GM18498 (cell line): ENCODE results near the gene CCDC85C.

Source experiments
- ATAC-seq: cut with Tn5 transposase; IDR thresholded peaks from one replicate; pipeline ENCODE4 v1.9.1; 2021; ENCODE audit warnings: mild to moderate bottlenecking, moderate library complexity; ENCODE audit not compliant: unreplicated experiment

Gene CCDC85C

GRCh38 chr14:99542566-99542965 lies 61.4 kb downstream of the CCDC85C start:
- no peak for ATAC-seq

GRCh38 chr14:99541677-99542470 lies 62.1 kb downstream of the CCDC85C start:
- no peak for ATAC-seq

GRCh38 chr14:99541211-99541610 lies 62.8 kb downstream of the CCDC85C start:
- ATAC-seq: no peak

- ATAC-seq: no peak
These were observed 63.6 kb downstream of the CCDC85C start for GRCh38 chr14:99540196-99541032.

GRCh38 chr14:99539491-99539890 lies 64.5 kb downstream of the CCDC85C start:
- no peak for ATAC-seq

- ATAC-seq: no peak
These were observed 65.3 kb downstream of the CCDC85C start for GRCh38 chr14:99538733-99539132.

GRCh38 chr14:99538275-99538674 lies 65.7 kb downstream of the CCDC85C start:
- no peak for ATAC-seq

- no peak for ATAC-seq
These were observed 66.6 kb downstream of the CCDC85C start for GRCh38 chr14:99537399-99537798.

- ATAC-seq: no peak
These were observed 67.9 kb downstream of the CCDC85C start for GRCh38 chr14:99535908-99536778.

- ATAC-seq: no peak
These were observed 68.6 kb downstream of the CCDC85C start for GRCh38 chr14:99535448-99535847.

- no peak for ATAC-seq
These were observed 69.1 kb downstream of the CCDC85C start for GRCh38 chr14:99534863-99535262.

GRCh38 chr14:99534333-99534732 lies 69.7 kb downstream of the CCDC85C start:
- no peak for ATAC-seq

- ATAC-seq: no peak
These were observed 71.7 kb downstream of the CCDC85C start for GRCh38 chr14:99532310-99532709.

- no peak for ATAC-seq
These were observed 72.5 kb downstream of the CCDC85C start for GRCh38 chr14:99531251-99532096.

- ATAC-seq: no peak
These were observed 73.4 kb downstream of the CCDC85C start for GRCh38 chr14:99530407-99531155.

GRCh38 chr14:99529899-99530298 lies 74.1 kb downstream of the CCDC85C start:
- no peak for ATAC-seq

GRCh38 chr14:99527427-99528076 lies 76.5 kb downstream of the CCDC85C start:
- no peak for ATAC-seq

- ATAC-seq: no peak
These were observed 77.0 kb downstream of the CCDC85C start for GRCh38 chr14:99527026-99527425.

- no peak for ATAC-seq
These were observed 78.3 kb downstream of the CCDC85C start for GRCh38 chr14:99525699-99526080.
